GM23338 (cell line): Measurements from ENCODE around the gene HIF3A. TPM values are rescaled to one million over a fixed set of nuclear protein-coding genes. Genes with fewer than 3 reads are reported as not detected.

Source experiments
- ATAC-seq: fragments of 200-7000 bp; cut with Tn5 transposase; 3 replicates; pipeline ENCODE4 v1.9.1; 2020
- DNase-seq: peaks from one replicate; pipeline ENCODE4 v3.0.0-alpha.2; 2015; ENCODE audit warnings: low spot score
- H2AFZ ChIP-seq: fragments of 200-600 bp; sonication (generic); 2 replicates; pipeline ENCODE4 v1.8.0; 2016; ENCODE audit warnings: antibody characterized with exemption, mild to moderate bottlenecking, moderate library complexity
- H3F3A ChIP-seq: fragments of 200-600 bp; sonication (generic); replicated peaks from 2 replicates; pipeline ENCODE4 v1.8.0; 2017; ENCODE audit warnings: antibody characterized with exemption, mixed run types, low read depth
- H3K27ac ChIP-seq: fragments of 200-600 bp; sonication (generic); 2 replicates; pipeline ENCODE4 v1.6.1; 2016; ENCODE audit warnings: low read depth
- H3K27me3 ChIP-seq: fragments of 200-600 bp; sonication (generic); 2 replicates; pipeline ENCODE4 v1.8.0; 2016; ENCODE audit warnings: mild to moderate bottlenecking, mixed run types, moderate library complexity; ENCODE audit not compliant: insufficient read depth
- H3K36me3 ChIP-seq: fragments of 200-600 bp; sonication (generic); 2 replicates; pipeline ENCODE4 v1.8.0; 2016; ENCODE audit warnings: mild to moderate bottlenecking; ENCODE audit not compliant: insufficient read depth
- H3K4me1 ChIP-seq: fragments of 200-600 bp; sonication (generic); 2 replicates; pipeline ENCODE4 v1.8.0; 2016; ENCODE audit warnings: mild to moderate bottlenecking, moderate library complexity; ENCODE audit not compliant: insufficient read depth
- H3K4me2 ChIP-seq: fragments of 200-600 bp; sonication (generic); 2 replicates; pipeline ENCODE4 v1.7.1; 2017; ENCODE audit warnings: mixed run types
- H3K4me3 ChIP-seq: fragments of 200-600 bp; sonication (generic); 2 replicates; pipeline ENCODE4 v1.6.1; 2016; ENCODE audit warnings: mixed run types
- H3K79me2 ChIP-seq: fragments of 200-600 bp; sonication (generic); replicated peaks from 2 replicates; pipeline ENCODE4 v1.8.0; 2017; ENCODE audit warnings: mild to moderate bottlenecking; ENCODE audit not compliant: insufficient read depth
- H3K9me2 ChIP-seq: fragments of 200-600 bp; sonication (generic); 2 replicates; pipeline ENCODE4 v1.8.0; 2017; ENCODE audit not compliant: insufficient read depth
- H4K20me1 ChIP-seq: fragments of 200-600 bp; sonication (generic); replicated peaks from 2 replicates; pipeline ENCODE4 v1.8.0; 2017; ENCODE audit warnings: mild to moderate bottlenecking; ENCODE audit not compliant: insufficient read depth
- H3K27ac Mint-ChIP-seq: 2 replicates; pipeline ENCODE4 v1.8.0; 2020; ENCODE audit warnings: inconsistent platforms, mild to moderate bottlenecking, moderate library complexity, mixed read lengths
- H3K27me3 Mint-ChIP-seq: 3 replicates; pipeline ENCODE4 v1.8.0; 2022; ENCODE audit warnings: low read depth, mild to moderate bottlenecking, moderate library complexity, mixed read lengths, inconsistent platforms; ENCODE audit not compliant: insufficient read depth, poor library complexity
- H3K36me3 Mint-ChIP-seq: 3 replicates; pipeline ENCODE4 v1.8.0; 2021; ENCODE audit warnings: low read depth, mild to moderate bottlenecking, inconsistent platforms, moderate library complexity, mixed read lengths
- H3K4me1 Mint-ChIP-seq: 3 replicates; pipeline ENCODE4 v1.8.0; 2020; ENCODE audit warnings: mild to moderate bottlenecking, inconsistent platforms, mixed read lengths
- H3K4me3 Mint-ChIP-seq: 3 replicates; pipeline ENCODE4 v1.8.0; 2021; ENCODE audit warnings: moderate library complexity, mild to moderate bottlenecking, inconsistent platforms, mixed read lengths
- H3K9me3 Mint-ChIP-seq: 3 replicates; pipeline ENCODE4 v1.8.0; 2020; ENCODE audit warnings: moderate library complexity, mild to moderate bottlenecking, inconsistent platforms, mixed read lengths
- CREB1 ChIP-seq: fragments of 250-450 bp; sonication (Bioruptor Pico); IDR thresholded peaks from 2 replicates; pipeline ENCODE4 v1.5.0; 2020; ENCODE audit warnings: low read depth, mild to moderate bottlenecking, moderate library complexity
- CTCF ChIP-seq, 2 experiments: fragments of 200-600 bp in 1 of 2; sonication (generic) in 1 of 2; conservative IDR thresholded peaks; 2 replicates each; pipeline versions ENCODE4 v1.5.1 to v1.6.1; 2016 to 2017; ENCODE audit warnings: antibody characterized with exemption in 2 of 2, low read depth in 2 of 2, mild to moderate bottlenecking in 2 of 2, moderate library complexity in 1 of 2
- ETS1 ChIP-seq: IDR thresholded peaks from 2 replicates; pipeline ENCODE4 v1.6.1; 2016; ENCODE audit warnings: antibody characterized with exemption
- EZH2 ChIP-seq: fragments of 200-600 bp; sonication (generic); IDR thresholded peaks from one replicate; pipeline ENCODE4 v1.8.0; 2017; ENCODE audit warnings: antibody characterized with exemption, mild to moderate bottlenecking, low read depth; ENCODE audit not compliant: unreplicated experiment
- EZH2phosphoT487 ChIP-seq: fragments of 200-600 bp; sonication (generic); IDR thresholded peaks from one replicate; pipeline ENCODE4 v1.8.1; 2018; ENCODE audit warnings: antibody characterized with exemption; ENCODE audit not compliant: unreplicated experiment
- JUNB ChIP-seq: IDR thresholded peaks from one replicate; pipeline ENCODE4 v1.6.1; 2016; ENCODE audit warnings: antibody characterized with exemption; ENCODE audit not compliant: unreplicated experiment
- NANOG ChIP-seq: IDR thresholded peaks from 2 replicates; pipeline ENCODE4 v1.6.1; 2016; ENCODE audit warnings: antibody characterized with exemption, borderline replicate concordance
- POLR2AphosphoS5 ChIP-seq: IDR thresholded peaks from 2 replicates; pipeline ENCODE4 v1.6.1; 2016; ENCODE audit warnings: antibody characterized with exemption, low read depth
- REST ChIP-seq: IDR thresholded peaks from one replicate; pipeline ENCODE4 v1.6.1; 2018; ENCODE audit warnings: antibody characterized with exemption; ENCODE audit not compliant: unreplicated experiment
- STAT1 ChIP-seq: IDR thresholded peaks from one replicate; pipeline ENCODE4 v1.6.1; 2016; ENCODE audit warnings: antibody characterized with exemption; ENCODE audit not compliant: unreplicated experiment
- ZNF114 ChIP-seq: fragments of 250-450 bp; sonication (Bioruptor Pico); IDR thresholded peaks from 2 replicates; pipeline ENCODE4 v1.5.0; 2020; ENCODE audit warnings: mild to moderate bottlenecking, moderate library complexity
- ZNF331 ChIP-seq: fragments of 250-450 bp; sonication (Bioruptor Pico); IDR thresholded peaks from 2 replicates; pipeline ENCODE4 v1.5.0; 2020; ENCODE audit warnings: low read depth, mild to moderate bottlenecking, moderate library complexity
- ZNF462 ChIP-seq: fragments of 250-450 bp; sonication (Bioruptor Pico); IDR thresholded peaks from 2 replicates; pipeline ENCODE4 v1.5.0; 2020; ENCODE audit warnings: mild to moderate bottlenecking, moderate library complexity
- polyA plus RNA-seq: library from polyadenylated mRNA; unstranded; fragments of >200 nt; fragmentation: Nextera tagmentation; extraction: Ambion mirVana; gene quantifications from 2 replicates; pipeline ENCODE4 v1.2.1, GENCODE V29; 2016
- total RNA-seq: library from RNA; depleted of rRNA; stranded (reverse); fragments of >200 nt; shearing (Covaris generic); gene quantifications from 2 replicates; pipeline ENCODE4 v1.2.3, GENCODE V29; 2014

HIF3A gene
- total and polyA plus RNA-seq, 2 experiments from 2014 or later, result 20.4 to 70.5 TPM

GRCh38 chr19:46319613-46320012, 22.8 kb downstream of the HIF3A start:
- Histone ChIP-seq H3K27ac (no peak overlapping the region), H3K79me2 (no peaks in the 10 kb centered on the region), H3F3A (no peaks in the 10 kb centered on the region), H3K4me3 (no peak overlapping the region), H3K4me2 (no peak overlapping the region), H4K20me1 (no peaks in the 10 kb centered on the region), H3K9me2 (no peaks in the 10 kb centered on the region), H3K4me1 (no peaks in the 10 kb centered on the region), H3K27me3 (no peaks in the 10 kb centered on the region), H3K36me3 (peaks cover 4% of the 10 kb centered on the region; the same call in 1 of the 2 replicates), H2AFZ (no peak overlapping the region)
- no peaks in the 10 kb centered on the region for H3K4me1 Mint-ChIP-seq
- H3K27me3 Mint-ChIP-seq, result peaks cover 5% of the 10 kb centered on the region
- H3K36me3 Mint-ChIP-seq, result peaks cover 49% of the 10 kb centered on the region
- H3K9me3 Mint-ChIP-seq, result no peaks in the 10 kb centered on the region; the same call in 2 of the 3 replicates
- no peak for ATAC-seq
- no peak overlapping the region for H3K27ac Mint-ChIP-seq
- DNase-seq, result no peak
- TF ChIP-seq ZNF462 (CRISPR knock-in tag) (no peak), POLR2AphosphoS5 (no peak), CREB1 (no peak), STAT1 (no peak), ZNF331 (CRISPR knock-in tag) (no peak), EZH2 (no peak), NANOG (no peak), ETS1 (no peak), ZNF114 (CRISPR knock-in tag) (no peak), EZH2phosphoT487 (no peak), JUNB (no peak), CTCF (conservative IDR thresholded peaks at IDR 0.05; ENCODE audit: low read depth in 2 of 2) (no peak), REST (no peak)
- no peak overlapping the region for H3K4me3 Mint-ChIP-seq
